Islet precursor cell (in vitro differentiated cells): ENCODE results near the gene HIGD2B.
"Not testable (repeated sequence)": the region's sequence is repeated elsewhere in the genome, so short reads cannot be mapped to it uniquely, and the experiment has no call there.

ENCODE experiments used
- DNase-seq: peaks from one replicate; pipeline ENCODE4 v3.0.0-alpha.2; 2018

Gene HIGD2B

DNA sequence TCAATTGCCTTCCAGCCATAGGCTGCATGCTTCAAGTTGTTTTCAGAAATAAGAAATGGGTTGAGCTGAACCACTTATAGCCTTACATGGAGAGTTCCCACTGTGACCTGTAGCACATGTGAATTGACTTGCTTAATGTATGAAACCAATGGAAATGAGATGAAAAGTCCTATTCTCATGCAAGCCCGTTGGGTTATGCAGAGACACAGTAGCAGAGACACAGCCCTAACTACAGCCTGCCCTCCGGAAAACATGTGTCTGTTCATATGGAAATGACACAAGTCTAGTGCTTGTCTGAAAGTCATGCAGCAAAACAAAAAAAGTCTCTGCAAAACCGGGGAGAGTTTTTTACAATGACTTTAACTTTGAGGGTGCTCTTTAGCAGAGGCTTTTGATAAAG lies 14.5 kb downstream of the HIGD2B start:
- DNase-seq: no peak

DNA sequence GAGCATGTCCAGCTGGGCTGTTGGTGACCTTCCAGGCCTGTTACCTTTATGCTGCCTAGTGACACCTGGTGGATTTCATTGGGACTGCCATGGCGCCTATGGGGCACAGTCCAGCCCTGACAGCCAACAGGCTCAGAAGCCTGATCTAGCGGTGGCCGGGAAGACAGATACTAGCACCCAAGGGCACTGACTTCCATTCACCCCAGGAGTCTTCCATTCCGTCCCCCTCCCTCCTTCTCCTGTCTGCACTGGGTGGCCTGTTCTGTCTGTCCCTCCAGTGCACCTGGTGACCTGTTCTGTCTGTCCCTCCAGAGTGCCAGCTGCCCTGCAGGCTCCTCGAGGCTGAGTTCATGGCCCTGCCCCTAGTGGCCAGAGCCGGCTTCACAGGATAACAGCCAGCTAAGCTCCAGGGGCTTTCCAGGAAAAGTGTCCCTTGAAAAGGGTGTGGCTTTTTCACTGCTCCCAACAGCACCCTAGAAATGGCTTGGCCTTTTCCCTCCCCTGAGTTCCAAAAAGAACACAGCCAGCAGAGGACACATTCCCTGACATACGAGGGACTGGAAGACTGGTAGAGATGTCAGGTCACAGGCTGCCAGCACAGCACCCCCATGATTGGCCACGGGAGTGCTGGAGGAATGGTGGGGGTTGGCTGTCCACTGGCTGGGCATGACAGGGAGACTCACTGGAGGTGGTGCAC lies 15.2 kb downstream of the HIGD2B start:
- DNase-seq: peak; percentile 95

DNA sequence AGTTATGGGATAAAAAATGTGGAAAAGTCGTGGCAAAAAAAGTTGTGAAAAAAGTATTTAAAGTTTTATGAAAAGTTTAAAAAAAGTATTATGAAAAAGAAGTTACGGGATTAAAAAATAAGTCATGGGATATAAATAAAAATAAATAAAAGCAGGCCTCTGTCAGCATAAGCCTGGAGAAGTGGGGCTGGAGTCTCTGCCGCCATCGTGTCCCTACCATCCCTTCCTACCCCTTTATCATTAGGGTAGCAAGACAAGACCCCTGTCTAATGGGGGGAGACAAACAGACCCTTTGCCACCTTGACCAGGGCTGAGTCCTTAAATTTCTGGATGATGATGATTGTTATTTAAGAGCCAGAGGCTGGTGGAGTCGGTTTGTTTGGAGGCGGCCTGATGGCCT lies 16.2 kb downstream of the HIGD2B start:
- DNase-seq: not testable (repeated sequence)

DNA sequence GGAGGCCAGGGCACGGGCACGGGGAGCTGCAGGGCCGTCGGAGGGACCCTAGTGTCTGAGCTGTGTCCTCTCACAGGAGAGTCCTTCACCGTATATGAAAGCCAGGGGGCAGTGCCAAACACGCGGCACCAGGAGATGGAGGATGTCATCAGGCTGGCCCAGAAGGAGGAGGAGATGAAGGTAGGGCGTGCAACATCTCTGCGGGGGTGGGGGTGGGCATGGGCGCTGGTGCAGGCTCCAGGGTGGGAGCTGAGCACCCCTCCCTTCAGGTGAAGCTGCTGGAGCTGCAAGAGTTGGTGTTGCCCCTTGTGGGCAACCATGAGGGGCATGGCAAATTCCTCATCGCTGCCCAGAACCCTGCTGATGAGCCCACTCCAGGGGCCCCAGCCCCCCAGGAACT lies 20.3 kb downstream of the HIGD2B start:
- not testable (repeated sequence) for DNase-seq

DNA sequence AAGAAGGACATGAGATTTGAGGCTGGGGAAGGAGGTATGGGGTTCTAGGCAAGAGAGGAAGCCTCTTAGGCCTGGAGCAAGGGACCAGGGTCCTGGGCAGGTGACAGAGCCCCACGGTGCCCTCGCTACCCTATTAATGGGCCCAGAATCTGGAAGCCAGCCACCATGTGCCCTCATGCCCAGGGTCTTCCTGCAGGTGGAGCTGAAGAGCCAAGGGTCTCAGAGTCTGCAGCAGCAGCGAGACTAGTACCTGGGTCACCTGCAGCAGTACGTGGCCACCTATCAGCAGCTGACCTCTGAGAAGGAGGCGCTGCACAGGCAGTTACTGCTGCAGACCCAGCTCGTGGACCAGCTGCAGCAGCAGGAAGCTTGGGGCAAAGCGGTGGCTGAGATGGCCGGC lies 22.1 kb downstream of the HIGD2B start:
- not testable (repeated sequence) for DNase-seq

DNA sequence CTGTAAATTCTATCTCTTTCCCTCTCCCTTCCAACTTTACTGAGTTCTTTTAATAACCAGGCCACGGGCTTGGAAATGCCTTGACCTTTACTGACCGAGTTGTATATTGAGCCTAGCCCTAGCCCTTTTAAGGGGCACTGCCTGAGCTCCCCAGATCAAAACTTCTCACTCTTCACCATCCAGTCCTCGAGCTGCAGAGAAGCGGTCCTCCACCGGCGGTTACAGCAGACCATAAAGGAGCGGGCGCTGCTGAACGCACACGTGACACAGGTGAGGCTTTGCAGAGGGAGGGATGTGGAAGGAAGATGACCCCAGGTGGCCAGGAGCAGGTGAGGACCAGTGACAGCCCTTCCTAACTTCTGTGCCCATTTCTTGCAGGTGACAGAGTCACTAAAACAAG lies 24.9 kb downstream of the HIGD2B start:
- DNase-seq: not testable (repeated sequence)

DNA sequence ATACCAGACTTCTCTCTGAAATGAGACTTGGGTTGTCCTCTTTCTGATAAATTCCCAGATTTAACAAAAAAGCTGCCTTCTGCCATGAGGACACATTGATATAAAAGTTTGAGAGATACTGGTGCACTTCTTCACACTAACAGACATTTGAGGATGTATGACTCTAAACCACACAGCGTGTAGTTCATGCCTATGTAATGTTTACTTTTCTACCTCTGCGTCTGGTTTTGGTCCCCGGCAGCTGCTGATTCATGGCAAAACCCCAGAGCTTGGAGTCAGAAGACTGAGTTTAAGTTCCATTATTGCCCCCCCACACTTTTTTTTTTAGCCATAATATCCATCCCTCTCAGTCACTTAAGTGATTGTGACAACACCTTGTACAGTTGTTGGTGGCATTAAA lies 30.0 kb downstream of the HIGD2B start:
- not testable (repeated sequence) for DNase-seq

DNA sequence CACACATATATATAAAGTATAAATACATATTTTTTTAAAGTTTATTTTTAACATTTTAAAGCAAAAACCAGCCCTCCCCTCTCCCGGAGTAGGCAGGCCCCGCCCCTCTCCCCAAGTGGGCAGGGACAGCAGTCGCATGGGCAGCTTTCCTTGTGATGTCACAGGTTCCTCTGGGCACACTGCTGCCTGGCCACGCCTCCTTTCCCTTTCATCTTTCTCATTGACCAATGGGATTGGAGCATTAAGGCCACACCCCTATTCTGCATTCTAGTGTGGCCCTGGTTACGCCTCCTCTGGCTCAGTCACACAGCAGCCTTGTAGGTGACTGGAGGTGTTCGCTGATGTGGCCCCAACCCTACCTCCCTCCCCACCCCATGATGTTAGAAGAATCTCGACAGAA lies 31.6 kb downstream of the HIGD2B start, which contains the start of gene GOLGA6B:
GOLGA6B (plus strand) TSS at position 301 of the 400 bp plus-strand sequence; CDS start at position 342, 41 bp downstream.
- not testable (repeated sequence) for DNase-seq

DNA sequence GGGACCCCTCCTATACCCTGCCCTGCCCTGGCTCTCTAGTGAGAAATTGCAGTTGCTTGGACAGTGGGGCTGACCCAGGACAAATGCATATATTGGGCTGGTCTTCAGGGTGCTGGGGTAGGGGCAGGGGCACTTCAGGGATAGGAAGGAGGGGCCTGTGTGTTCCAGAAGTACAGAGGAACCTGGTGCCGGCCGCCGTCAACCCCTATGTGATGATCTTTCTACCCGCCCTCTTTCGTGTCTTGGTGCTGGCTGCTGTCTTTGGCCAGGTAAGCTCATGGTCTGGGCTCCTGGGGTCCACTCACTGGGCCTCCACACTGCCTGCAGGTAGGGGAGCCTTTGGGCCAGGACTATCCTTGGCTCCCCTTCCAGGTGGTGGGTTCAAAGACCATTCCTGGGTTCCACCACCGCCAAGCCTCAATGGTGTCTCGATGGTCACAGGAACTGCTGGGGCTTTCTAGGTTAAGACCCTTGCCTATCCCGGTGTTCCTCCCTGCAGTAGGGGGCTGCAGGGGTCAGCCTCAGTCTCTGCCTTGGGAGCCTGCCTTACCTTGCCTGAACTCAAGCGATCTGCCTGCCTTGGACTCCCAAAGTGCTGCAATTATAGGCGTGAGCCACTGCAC lies 37.2 kb downstream of the HIGD2B start:
- not testable (repeated sequence) for DNase-seq

DNA sequence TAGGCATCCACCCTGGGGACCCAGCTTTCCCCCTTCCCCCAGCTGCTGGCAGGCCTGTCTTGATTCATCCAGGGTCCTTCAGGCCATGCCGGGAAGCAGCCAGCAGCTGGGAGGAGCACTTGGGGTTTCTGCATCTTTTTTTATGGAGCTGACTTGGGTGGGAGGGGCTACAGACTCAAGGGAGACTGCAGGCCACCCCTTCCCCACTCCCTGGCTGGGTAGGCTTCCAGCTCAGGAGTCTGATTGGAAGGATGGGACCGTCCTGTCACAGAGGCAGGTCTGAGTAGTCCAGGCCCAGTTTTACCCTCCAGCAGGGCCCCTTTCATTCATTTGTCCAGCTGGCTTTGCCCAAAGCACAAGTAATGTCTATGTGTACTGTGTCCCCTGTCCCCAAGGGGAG lies 43.7 kb downstream of the HIGD2B start:
- DNase-seq: not testable (repeated sequence)

DNA sequence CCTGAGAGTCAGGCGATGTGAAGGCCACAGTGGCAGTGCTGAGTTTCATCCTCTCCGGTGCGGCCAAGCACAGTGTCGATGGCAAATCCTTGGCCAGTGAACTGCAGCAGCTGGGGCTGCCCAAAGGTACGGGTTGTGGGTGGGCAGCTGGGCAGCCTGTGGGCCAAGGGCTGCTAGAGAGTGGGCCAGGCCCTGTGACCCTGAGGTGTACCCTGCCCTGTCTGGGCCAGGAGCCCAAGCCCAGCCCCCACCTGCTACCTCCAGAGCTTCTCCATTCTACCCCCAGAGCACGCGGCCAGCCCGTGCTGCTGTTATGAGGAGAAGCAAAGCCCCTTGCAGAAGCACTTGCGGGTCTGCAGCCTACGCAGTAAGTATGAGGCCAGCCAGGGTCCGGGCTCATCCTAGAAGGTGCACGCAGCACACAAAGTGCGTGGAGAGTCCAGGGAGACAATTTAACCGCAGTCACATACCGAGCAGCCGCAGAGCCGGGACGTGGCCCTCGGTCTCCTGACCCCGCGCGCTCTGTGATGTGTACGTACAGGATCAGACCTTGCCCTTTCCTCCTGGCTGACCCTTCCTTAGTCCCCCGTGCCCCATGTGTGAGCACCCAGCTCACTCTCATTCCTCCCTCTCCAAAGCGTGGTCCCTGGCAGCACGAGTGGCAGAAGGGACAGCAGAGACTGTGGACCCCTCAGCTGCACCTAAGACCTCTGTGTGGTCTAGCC lies 46.1 kb downstream of the HIGD2B start:
- not testable (repeated sequence) for DNase-seq

DNA sequence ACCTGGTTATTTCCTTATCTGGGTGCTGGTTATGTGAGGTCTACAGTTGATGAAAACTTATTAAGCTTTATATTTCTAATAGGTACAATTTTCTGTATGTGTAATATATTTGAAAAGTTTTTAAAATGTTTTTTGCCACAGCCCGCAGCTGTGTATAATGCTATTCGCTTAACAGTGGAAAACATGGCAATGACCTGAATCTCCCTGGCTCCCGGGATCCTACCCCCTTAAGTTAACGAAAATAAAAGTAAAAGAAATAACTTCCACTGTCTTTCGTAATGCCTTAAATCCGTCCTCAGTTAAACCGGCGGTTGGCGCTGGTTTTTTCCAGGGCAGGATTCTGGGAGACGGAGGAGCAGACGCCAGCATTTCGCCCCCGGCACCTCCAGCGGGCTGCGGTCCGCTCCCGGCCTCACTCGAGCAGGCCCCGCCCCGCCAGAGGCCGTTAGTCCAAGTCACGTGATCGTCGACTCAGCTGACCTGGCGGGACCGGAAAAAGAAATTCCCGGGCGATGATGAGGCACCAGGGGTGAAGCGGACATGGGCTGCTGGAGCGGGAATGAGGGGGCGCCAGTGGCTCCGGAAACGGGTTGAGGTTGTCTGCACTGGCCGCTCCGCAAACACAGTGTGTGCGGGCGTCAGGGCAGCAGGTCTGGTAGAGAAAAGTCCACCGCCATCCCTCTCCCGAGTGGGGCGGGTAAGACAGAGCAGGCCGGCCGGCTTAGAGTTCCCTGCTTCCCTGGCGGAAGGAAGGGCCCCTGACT lies 49.3 kb downstream of the HIGD2B start:
- DNase-seq: peak; percentile 83

DNA sequence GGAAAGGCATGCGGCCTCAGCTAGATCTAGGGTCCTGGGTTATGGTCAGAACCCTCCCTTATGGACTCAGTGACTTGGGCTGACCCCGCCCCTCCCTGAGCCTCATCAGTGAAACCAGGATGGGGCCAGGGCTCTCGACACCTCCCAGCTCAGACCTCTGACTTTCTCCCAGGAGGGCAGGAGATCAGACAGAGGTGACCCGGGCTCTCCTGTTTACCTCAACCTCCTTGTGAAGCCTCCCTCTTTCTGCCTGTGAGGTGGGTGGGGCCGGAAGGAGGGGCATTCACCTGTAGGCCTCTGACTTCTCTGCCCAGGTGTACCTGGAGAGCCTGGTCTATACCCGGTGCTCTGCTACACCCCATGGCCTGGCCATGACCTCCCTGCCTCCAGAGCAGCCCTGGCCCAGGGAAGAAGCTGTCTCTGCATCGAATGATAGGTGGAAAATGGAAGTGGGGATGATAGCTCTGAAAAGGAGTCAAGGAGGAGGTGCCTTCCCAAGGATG lies 56.9 kb downstream of the HIGD2B start:
- not testable (repeated sequence) for DNase-seq

DNA sequence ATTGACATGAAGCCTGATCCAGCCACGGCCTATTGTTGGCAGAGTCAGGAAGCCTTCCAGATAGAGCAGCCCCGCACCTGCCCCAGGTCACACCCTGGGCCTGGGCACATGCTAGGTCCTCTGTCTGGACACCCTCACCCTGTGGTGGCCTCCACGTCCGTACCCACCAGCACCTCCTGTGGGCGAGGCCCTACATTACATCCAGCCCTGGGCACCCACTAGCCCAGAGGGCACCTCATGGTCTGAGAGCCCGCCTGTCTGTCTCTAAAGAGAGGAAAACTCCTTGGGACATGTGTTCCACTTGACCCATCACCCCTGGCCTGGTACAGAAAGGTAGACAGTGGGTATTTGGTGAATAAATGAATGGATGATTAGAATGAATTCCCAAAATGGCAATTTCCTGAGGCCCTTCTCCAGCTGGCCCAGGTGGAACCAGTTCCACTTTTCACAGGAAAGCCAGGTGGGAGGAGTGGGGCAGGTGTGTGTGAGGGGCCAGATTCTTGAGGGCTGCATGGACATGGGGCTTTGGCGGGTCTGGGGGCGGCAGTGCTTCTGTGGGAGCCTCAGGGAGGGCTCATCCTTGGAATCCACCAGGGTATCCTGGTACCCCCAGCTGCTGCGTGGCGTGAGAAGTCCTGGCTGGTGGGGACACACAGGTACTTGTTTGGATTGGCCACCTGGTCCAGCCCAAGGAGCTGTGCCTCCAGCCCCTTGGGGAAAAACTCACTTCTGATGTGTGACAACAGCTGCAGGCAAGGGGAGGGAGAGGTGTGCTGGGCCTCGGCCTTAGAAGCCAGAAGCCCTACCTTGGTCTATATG lies 57.5 kb downstream of the HIGD2B start:
- not testable (repeated sequence) for DNase-seq

DNA sequence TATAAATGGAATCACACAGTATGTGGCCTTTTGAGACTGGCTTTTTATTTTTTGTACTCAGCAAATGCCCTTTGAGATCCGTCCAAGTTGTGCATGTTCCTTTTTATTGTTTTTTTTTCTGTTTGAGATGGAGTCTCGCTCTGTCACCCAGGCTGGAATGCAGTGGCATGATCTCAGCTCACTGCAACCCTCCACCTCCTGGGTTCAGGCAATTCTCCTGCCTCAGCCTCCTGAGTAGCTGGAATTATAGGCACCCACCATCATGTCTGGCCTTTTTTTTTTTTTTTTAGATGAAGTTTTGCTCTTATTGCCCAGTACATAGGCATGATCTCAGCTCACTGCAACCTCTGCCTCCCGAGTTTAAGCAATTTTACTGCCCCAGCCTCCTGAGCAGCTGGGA lies 59.8 kb downstream of the HIGD2B start:
- not testable (repeated sequence) for DNase-seq
